NT2/D1 (cell line): ENCODE results near the gene PIM3.
A peak's percentile ranks its signal among the peaks of the same experiment; 100 is the strongest.

Experiments
- DNase-seq: peaks from one replicate; pipeline ENCODE4 v3.0.0-alpha.2; 2011; ENCODE audit warnings: low read depth, low spot score
- H3K27me3 ChIP-seq: 2 replicates; pipeline ENCODE4 v1.6.0; 2011; ENCODE audit warnings: mild to moderate bottlenecking; ENCODE audit not compliant: insufficient read length, insufficient read depth
- H3K36me3 ChIP-seq: 2 replicates; pipeline ENCODE4 v1.6.1; 2011; ENCODE audit warnings: mild to moderate bottlenecking, low read length, mixed read lengths; ENCODE audit not compliant: insufficient read depth, insufficient read length
- H3K4me1 ChIP-seq: 2 replicates; pipeline ENCODE4 v1.5.1; 2011; ENCODE audit not compliant: insufficient read depth, insufficient read length
- H3K4me3 ChIP-seq: 2 replicates; pipeline ENCODE4 v1.5.1; 2011; ENCODE audit warnings: low read depth; ENCODE audit not compliant: insufficient read length
- H3K9ac ChIP-seq: 2 replicates; pipeline ENCODE4 v1.6.0; 2011; ENCODE audit warnings: low read depth; ENCODE audit not compliant: insufficient read length
- H3K9me3 ChIP-seq: 2 replicates; pipeline ENCODE4 v1.5.1; 2011; ENCODE audit warnings: mild to moderate bottlenecking, low read length; ENCODE audit not compliant: insufficient read depth
- SUZ12 ChIP-seq: IDR thresholded peaks from 2 replicates; pipeline ENCODE4 v1.6.1; 2011; ENCODE audit not compliant: insufficient read length, insufficient read depth; ENCODE audit errors: extremely low read depth
- YY1 ChIP-seq: IDR thresholded peaks from 2 replicates; pipeline ENCODE4 v1.6.1; 2011; ENCODE audit not compliant: insufficient read length, insufficient read depth
- ZNF274 ChIP-seq: IDR thresholded peaks from 2 replicates; pipeline ENCODE4 v1.6.1; 2011; ENCODE audit warnings: mild to moderate bottlenecking, low read depth, low read length

Gene PIM3

GRCh38 chr22:50007057-50007511 lies 46.5 kb downstream of the PIM3 start:
- peaks cover 10% of the 10 kb centered on the region for H3K27me3 ChIP-seq
- peaks cover 8% of the 10 kb centered on the region for H3K4me1 ChIP-seq
- no peak for DNase-seq
- no peak overlapping the region for H3K9ac ChIP-seq
- no peak for TF ChIP-seq SUZ12
- no peak for TF ChIP-seq ZNF274
- no peak for TF ChIP-seq YY1
- no peak overlapping the region for H3K4me3 ChIP-seq
- no peaks in the 10 kb centered on the region for H3K36me3 ChIP-seq
- no peaks in the 10 kb centered on the region for H3K9me3 ChIP-seq

DNA sequence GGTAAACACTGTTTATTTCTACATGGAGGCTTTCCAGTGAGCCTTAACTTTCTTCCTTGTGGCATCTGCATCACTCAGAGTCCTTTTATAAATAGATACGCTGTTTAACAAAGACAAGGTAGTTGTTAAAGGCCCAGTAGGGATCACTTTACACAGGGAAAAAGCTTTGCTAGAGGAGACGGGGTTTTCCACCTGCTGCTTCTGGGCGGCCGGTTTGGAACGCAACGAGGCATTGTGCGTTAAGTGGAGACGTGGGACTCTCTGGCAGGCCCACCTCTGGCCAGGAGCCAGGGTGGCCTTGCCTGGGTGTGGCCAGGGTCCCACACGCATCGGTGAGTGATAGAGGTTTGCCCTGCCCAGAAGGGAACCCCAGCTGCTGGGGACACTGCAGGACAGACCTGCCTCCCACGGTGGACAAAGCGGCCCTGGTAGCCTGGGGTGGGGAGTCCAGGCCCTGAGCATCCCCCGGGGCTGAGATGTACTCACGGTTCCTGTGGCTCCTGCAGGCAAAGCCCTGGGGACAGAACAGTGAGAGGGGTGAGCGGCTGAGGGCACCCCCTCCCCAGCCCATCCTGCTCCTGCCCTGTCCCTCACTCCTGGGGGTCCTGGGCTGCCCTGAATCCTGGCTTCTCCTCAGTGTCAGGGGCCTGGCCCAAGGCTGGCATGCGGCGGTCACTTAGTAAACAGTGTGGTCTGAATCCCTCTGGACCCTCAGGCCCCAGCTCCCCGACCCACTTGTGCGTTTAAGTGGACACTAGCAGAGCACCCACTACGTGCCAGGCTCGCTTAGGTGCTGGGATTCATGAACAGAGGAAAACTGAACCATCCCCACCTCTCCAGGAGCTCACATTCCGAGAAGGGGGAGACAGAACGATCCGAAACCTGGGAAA lies 47.8 kb downstream of the PIM3 start:
- no peaks in the 10 kb centered on the region for H3K9me3 ChIP-seq
- H3K4me3 ChIP-seq: no peak overlapping the region
- H3K36me3 ChIP-seq: no peaks in the 10 kb centered on the region
- H3K4me1 ChIP-seq: peaks cover 14% of the 10 kb centered on the region
- H3K9ac ChIP-seq: no peak overlapping the region
- TF ChIP-seq ZNF274 (no peak), SUZ12 (no peak), YY1 (no peak)
- no peak for DNase-seq
- H3K27me3 ChIP-seq: peaks cover 20% of the 10 kb centered on the region

DNA sequence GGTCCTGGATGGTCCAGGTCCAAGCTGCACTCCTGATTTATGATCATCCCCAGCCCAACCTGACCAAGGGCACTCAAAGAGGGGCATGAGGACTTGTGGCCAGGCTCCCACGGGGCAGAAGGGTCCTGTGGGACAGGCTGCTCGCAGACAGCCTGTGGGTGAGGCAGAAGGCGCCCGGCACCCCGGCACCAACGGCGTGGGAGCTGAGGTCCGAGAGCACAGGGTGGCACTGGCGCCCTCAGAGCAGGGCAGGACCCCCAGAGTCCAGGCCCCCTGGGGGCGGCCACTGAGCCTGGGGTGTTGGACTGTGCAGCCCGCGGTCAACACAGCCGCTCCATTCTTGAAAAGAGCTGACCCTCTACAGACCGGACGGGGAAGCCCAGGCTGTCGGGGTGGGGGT lies 48.7 kb downstream of the PIM3 start:
- no peak overlapping the region for H3K4me3 ChIP-seq
- H3K27me3 ChIP-seq: peaks cover 29% of the 10 kb centered on the region
- peaks cover 19% of the 10 kb centered on the region for H3K4me1 ChIP-seq
- no peaks in the 10 kb centered on the region for H3K36me3 ChIP-seq
- peak overlapping the region; percentile 32 for H3K9ac ChIP-seq
- no peaks in the 10 kb centered on the region for H3K9me3 ChIP-seq
- DNase-seq: no peak
- TF ChIP-seq YY1: no peak
- TF ChIP-seq ZNF274: no peak
- no peak for TF ChIP-seq SUZ12

GRCh38 chr22:50009765-50010675 lies 49.4 kb downstream of the PIM3 start:
- Histone ChIP-seq H3K9me3 (no peaks in the 10 kb centered on the region), H3K4me3 (no peak overlapping the region), H3K36me3 (no peaks in the 10 kb centered on the region), H3K9ac (no peak overlapping the region), H3K27me3 (peaks cover 37% of the 10 kb centered on the region), H3K4me1 (peaks cover 20% of the 10 kb centered on the region)
- TF ChIP-seq SUZ12 (no peak), ZNF274 (no peak), YY1 (no peak)
- no peak for DNase-seq

DNA sequence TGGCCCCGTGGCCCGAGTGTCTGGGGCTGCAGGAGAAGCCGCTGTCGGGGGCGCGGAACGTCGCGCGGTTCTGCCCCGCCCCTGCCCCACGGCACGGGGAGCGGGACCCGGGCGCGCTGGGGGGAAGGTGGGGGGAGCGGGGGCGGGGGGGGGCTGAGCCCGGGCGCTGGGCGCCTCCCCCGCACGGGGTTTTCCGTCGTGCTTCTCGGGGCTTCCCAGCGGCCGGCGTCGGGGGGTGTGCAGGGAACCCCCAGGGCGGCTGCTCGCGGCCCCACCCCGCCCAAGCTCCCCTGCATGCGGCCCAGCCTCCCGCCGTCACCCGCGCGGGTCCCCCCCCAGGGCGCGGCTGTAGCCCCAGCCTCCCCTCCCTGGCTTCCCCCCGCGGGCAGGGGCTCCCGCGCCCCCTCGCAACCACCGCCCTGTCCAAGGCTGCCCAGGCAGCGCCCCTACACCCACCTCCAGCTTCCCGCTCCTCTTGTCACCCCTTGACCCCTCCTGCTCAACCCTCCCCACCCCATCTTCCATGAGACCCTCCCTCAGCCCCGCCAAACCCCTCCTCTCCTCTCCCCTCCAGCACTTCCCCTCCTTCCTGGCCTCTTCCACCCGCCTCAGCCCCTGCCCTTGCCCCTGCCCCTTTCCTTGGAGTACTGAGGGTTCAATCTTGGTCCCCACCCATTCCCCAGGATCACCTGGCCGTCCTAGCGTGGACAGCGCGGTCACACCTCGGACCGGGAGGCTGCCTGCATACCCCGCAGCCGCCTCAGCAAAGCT lies 50.3 kb downstream of the PIM3 start:
- H3K4me3 ChIP-seq: no peak overlapping the region
- H3K4me1 ChIP-seq: peaks cover 18% of the 10 kb centered on the region
- H3K9me3 ChIP-seq: no peaks in the 10 kb centered on the region
- no peak for DNase-seq
- no peak overlapping the region for H3K9ac ChIP-seq
- TF ChIP-seq SUZ12 (no peak), YY1 (no peak), ZNF274 (no peak)
- H3K27me3 ChIP-seq: peaks cover 42% of the 10 kb centered on the region
- no peaks in the 10 kb centered on the region for H3K36me3 ChIP-seq

DNA sequence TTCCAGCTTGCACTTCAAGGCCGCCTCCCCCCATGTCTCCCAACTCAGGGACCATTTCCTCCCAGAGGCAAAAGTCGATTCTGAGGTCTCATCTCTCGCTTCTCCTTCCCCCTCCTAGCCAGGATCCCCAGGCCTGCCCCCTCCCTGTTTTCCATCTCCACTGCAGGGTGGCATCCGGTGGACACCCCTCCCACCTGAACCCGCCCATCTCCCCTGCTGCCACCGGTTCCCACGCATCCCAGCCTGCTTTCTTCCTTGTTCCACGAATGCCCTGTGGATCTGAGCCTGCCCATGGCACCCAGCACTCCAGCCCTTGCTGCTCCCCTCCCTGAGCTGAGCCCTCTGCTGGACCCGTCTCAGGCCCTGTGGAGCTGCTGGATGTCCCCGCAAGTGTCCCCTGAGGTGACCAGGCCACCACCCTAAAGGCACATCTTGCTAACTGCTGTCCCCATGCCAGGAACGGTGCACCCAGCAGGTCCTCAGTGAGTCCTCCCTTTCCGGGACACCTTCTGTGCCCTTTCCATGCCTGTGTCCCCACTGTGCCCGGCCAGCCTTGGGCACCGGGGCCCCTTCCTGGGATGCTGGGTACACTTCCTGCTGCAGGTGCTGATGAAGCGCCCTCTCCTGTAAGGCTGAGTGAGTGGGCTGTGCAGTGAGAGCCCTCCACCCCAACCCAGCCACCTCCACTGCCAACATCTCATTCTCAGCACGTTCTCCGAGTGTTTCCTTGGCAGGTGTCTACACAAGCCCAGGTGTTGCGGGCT lies 51.1 kb downstream of the PIM3 start:
- Histone ChIP-seq H3K27me3 (peaks cover 50% of the 10 kb centered on the region), H3K9me3 (no peaks in the 10 kb centered on the region), H3K9ac (no peak overlapping the region), H3K4me3 (no peak overlapping the region), H3K36me3 (no peaks in the 10 kb centered on the region), H3K4me1 (peaks cover 18% of the 10 kb centered on the region)
- no peak for DNase-seq
- TF ChIP-seq YY1 (no peak), ZNF274 (no peak), SUZ12 (no peak)
